Activated effector memory CD4-positive, alpha-beta T cell treated with Interleukin-2 at 50 U/mL for 16 hours (primary cell): ENCODE measurements around the gene SPAG4.

ENCODE experiments used
- DNase-seq: peaks from one replicate; pipeline ENCODE4 v3.0.0-alpha.2; 2020

Gene SPAG4, protein sequence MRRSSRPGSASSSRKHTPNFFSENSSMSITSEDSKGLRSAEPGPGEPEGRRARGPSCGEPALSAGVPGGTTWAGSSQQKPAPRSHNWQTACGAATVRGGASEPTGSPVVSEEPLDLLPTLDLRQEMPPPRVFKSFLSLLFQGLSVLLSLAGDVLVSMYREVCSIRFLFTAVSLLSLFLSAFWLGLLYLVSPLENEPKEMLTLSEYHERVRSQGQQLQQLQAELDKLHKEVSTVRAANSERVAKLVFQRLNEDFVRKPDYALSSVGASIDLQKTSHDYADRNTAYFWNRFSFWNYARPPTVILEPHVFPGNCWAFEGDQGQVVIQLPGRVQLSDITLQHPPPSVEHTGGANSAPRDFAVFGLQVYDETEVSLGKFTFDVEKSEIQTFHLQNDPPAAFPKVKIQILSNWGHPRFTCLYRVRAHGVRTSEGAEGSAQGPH

DNA sequence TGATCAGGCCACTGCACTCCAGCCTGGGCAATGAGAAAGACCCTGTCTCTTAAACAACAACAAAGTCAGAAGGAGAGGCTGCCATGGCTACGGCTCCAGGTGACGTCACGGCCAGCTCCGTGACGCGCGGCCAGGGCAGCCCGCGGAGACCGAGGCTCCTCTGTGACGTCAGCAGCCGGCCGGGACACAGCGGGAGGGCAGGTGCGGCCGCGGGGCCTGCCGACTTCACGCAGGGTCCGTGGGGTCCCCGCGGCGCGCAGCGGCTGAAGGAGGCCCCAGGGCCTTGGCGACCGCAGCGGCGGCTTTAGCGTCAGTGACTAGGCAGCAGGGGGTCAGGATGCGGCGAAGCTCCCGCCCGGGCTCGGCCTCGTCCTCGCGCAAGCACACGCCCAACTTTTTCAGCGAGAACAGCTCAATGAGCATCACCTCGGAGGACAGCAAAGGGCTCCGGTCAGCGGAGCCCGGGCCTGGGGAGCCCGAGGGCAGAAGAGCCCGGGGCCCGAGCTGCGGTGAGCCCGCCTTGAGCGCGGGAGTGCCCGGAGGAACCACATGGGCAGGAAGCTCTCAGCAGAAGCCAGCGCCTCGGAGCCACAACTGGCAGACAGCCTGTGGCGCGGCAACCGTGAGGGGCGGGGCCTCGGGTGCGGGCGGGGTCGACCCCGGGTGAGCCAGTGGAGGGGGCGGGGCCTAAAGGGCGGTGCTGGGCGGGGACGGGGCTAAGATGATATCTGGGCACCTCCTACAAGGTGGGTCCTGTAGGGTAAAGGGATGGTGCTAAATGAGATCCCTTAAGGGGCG is at the start of gene SPAG4:
Gene SPAG4 (plus strand): TSS at position 163 of the 798 bp plus-strand sequence. CDS start 175 bp downstream, at position 338.
- peak; percentile 100 for DNase-seq

- no peak for DNase-seq
Observed at GRCh38 chr20:35568645-35569044, 47.0 kb upstream of the SPAG4 start.

GRCh38 chr20:35571555-35571954 is 44.1 kb upstream of the SPAG4 start:
- no peak for DNase-seq

GRCh38 chr20:35572838-35573237 is 42.8 kb upstream of the SPAG4 start:
- no peak for DNase-seq

DNA sequence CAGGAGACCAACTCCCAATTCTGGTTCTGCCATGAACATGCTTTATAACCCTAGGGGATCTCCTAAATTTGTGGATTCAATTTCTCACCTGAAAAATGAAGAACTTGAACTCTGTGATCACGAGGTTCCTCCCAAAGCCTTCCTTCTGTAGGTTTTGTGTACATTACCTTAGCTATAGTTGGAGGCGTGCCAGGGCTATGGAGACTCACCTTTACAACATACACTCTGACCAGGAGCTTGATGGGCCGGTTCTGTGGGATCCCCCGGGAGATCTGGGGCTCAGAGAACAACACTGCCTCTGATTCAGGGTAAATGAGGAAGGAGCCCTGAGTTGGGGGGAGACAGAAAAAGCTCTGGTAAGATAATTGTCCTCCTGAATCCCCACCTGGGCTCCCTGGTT is 39.7 kb upstream of the SPAG4 start:
- no peak for DNase-seq

- DNase-seq, result no peak
Observed at GRCh38 chr20:35576816-35577215, 38.8 kb upstream of the SPAG4 start.

- no peak for DNase-seq
Observed at GRCh38 chr20:35578469-35578868, 37.2 kb upstream of the SPAG4 start.

- DNase-seq, result no peak
Observed at GRCh38 chr20:35579196-35579595, 36.4 kb upstream of the SPAG4 start.

DNA sequence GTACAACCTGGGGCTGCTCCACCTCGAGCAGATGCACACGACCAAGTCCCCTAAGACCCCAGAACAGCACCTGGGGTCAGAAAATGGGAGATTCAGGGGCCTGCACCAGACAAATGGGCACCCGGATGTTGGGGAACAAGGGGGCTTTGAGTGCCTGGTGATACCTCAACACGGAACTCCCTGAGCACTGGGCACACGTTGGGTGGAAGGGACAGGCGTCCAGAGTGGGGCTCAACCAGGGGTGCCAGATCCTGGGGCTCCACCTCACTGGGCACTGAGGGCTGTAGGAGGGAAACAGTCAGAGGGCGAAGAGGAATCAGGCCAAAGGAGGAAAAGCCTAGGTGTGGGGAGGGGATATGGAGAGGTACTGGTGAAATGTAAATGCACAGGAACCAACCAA is 33.5 kb upstream of the SPAG4 start:
- no peak for DNase-seq

DNA sequence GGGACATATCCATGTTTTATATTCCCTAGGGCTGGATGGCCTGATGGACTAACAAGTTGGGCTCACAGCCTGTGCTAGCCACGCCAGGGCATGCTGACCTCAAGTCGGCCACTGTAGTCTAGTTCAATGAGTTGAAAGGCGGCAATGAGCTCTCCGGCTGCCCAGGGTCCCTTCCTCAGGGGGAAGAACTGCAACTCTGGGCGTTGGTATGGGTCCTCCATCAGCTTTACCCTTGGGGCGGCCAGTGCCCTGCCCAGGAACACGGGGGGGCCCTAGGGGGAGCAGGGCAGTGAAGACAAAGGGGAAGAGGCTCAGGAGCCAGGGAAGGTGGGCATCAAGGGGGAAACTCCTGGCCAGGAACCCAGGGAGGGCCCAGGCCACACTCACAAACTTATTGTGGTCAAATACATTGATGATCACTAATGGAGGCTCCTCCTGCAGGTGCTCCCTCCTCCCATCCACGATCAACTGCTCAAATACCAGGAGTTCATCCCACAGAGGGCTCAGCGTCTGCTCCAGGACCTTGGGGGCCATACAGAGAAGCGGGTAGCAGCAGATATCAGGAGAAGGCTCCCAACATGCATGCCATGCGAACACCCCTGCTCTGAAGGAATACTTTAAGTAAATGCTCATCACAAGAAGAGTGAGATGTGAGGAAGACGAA is 32.8 kb upstream of the SPAG4 start:
- no peak for DNase-seq

GRCh38 chr20:35583636-35584560 is 31.7 kb upstream of the SPAG4 start:
- DNase-seq, result no peak

DNA sequence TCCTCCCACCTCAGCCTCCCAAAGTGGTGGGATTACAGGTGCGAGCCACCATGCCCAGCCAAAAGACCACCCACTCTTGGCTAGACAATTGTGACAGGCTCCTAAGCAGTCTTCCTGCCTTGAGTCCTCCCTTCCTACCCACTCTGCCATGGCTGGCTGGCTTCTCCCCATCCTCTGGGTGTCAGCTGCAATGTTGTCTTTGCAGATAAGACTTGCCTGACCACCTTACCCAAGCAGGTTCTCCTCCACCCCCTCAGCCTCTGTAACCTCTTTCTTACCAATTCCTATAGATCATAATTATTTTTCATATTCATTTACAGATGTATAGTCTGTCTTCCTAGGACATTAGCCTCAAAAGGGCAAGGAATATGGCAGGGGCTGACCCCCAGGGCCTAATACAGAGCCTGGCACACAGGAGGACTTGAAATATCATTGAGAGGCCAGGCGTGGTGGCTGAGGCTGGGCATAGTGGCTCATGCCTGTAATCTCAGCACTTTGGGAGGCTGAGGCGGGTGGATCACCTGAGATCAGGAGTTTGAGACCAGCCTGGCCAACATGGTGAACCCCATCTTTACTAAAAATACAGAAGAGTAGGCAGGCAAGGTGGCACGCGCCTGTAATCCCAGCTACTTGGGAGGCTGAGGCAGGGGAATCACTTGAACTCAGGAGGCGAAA is 28.7 kb upstream of the SPAG4 start:
- no peak for DNase-seq

DNA sequence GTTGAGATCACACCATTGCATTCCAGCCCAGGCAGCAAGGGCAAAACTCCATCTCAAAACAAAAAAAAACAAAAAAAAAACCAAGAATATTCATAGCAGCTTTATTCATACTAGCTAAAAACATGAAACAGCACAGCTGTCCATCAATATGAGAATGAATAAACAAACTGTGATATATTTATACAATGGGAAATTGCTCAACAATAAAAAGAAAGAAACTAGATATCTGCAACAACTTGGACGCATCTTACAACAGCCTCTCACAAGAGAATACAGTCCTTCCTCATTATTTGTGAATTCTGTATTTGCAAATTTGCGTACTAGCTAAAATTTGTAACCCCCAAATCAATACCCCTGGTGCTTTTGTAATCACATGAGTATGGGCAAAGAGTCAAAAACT is 28.2 kb upstream of the SPAG4 start:
- DNase-seq, result no peak

- DNase-seq, result no peak
Observed at GRCh38 chr20:35588397-35588796, 27.2 kb upstream of the SPAG4 start.

DNA sequence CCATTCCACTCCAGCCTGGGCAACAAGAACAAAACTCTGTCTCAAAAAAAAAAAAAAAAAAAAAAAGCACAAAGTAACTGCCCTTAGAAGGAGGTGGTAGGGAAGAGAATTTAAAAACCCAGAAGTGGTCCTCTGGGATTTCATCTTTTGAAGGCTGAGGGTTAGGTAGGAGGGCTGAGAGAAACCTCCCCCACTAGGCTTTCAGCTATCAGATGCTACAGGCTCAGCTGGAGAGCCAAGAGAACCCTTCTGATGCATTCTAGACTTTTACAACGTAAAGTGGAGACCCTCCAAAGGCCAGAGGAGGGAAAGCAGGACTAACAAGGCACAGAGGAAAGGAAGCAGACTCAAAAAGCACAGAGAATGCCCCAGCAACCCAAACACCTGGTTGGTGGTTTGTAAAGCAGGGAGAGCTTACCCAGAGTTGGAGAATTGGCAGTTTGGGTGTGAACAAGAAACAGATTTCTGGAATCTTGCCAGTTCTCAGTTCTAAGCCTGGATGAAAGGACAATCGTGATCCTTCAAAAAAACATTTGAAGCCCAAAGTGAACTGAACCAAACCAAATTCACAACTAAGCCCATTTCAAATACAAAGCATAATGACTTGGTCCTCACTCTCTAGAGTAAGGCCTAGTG is 23.2 kb upstream of the SPAG4 start:
- no peak for DNase-seq

- no peak for DNase-seq
Observed at GRCh38 chr20:35595456-35595855, 20.2 kb upstream of the SPAG4 start.

GRCh38 chr20:35595901-35596300 is 19.7 kb upstream of the SPAG4 start:
- no peak for DNase-seq

- no peak for DNase-seq
Observed at GRCh38 chr20:35597186-35597585, 18.4 kb upstream of the SPAG4 start.

GRCh38 chr20:35598476-35598875 is 17.2 kb upstream of the SPAG4 start:
- DNase-seq, result no peak

DNA sequence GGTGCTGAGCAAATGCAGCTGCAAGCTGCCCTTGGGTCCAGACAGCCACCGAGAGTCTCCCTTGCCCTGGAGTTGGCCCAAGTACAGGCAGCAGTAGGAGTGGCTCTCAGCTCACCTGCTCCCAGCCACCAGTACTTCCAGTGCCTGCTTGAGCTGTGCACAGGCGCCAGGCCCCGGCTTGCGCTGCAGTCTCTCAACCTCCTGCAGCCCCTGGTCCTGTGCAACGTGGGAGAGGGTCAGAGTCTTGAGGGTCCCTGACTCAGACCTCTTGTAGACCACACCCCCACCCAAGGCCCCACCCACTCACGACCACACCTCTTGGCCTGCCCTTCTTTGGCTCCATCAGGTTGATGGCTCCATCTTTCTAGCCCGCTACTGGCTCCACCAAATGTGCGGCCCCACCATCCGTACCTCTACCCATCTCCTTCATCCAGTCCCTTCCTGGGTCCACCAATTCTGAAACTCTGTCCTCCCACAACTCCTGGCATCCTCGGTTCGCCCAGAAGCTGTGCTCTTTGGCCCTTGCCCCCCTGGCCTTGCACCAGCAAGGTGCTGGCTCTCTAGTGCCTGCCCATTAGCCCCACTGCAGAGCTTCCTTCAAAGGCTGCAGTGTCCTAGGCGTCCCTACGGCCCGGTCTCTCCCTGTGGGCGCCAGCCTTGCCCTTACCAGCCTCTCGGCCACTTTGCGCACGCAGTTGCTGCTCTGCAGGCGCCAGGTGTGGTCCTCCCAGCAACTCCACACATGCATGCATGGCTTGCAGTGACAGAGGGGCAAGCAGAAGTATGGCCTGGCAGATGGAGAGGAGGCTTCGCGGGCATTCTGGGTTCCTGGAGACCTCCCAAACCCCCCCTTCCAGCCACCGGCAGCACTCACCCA is 16.5 kb upstream of the SPAG4 start:
- no peak for DNase-seq
